Nephron progenitor cell (in vitro differentiated cells): ENCODE measurements around the gene ROBO3.
A peak's percentile ranks its signal among the peaks of the same experiment; 100 is the strongest.

Experiments used
- DNase-seq: peaks from one replicate; pipeline ENCODE4 v3.0.0; 2021
- H3K27ac Mint-ChIP-seq: 2 replicates; pipeline ENCODE4 v1.8.0; 2021; ENCODE audit warnings: mild to moderate bottlenecking, moderate library complexity, mixed read lengths
- H3K27me3 Mint-ChIP-seq: 2 replicates; pipeline ENCODE4 v1.8.0; 2021; ENCODE audit warnings: mild to moderate bottlenecking, low read depth, mixed read lengths; ENCODE audit not compliant: poor library complexity
- H3K36me3 Mint-ChIP-seq: 2 replicates; pipeline ENCODE4 v1.8.0; 2021; ENCODE audit warnings: low read depth, mixed read lengths
- H3K4me1 Mint-ChIP-seq: 2 replicates; pipeline ENCODE4 v1.8.0; 2021; ENCODE audit warnings: mixed read lengths
- H3K4me3 Mint-ChIP-seq: 2 replicates; pipeline ENCODE4 v1.8.0; 2021; ENCODE audit warnings: mild to moderate bottlenecking, moderate library complexity, mixed read lengths
- H3K9me3 Mint-ChIP-seq: 2 replicates; pipeline ENCODE4 v1.8.0; 2021; ENCODE audit warnings: mild to moderate bottlenecking, moderate library complexity, mixed read lengths
- TF ChIP-seq, protein P1 (sequence below): fragments of 200-600 bp; sonication (generic); IDR thresholded peaks from 2 replicates; pipeline ENCODE4 v1.5.0; 2021; ENCODE audit warnings: antibody characterized with exemption

The ROBO3 gene

DNA sequence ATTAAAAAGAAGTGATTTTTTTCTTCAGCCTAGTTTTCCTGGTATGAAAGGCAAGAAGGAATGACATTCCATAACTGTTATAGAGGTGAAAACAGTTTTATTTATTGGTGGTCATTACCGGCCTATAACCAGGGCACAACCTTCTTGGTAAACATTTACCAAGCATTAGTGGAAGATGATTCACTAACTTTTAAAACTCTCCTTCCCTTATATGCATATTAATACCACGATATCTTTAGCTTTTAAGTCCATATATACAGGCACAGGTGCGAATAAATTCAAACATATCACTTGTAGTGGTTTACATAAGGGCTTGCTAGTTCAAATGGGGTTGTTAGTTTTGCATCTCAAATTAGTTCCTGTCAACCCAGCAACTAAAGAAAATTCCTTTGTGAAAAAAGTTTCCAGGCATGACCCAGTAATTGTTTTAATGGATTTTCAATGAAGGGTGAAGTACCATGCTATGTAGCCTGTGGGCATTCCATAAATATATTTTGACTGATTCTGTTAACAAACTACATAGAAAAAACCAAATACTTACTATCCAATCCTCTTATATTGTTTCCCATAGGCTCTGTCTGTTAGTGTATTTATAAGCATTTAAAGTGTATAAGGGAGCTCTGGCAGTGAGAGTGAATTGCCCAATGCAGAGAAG is 30.6 kb upstream of the ROBO3 start:
- TF ChIP-seq, protein P1, sequence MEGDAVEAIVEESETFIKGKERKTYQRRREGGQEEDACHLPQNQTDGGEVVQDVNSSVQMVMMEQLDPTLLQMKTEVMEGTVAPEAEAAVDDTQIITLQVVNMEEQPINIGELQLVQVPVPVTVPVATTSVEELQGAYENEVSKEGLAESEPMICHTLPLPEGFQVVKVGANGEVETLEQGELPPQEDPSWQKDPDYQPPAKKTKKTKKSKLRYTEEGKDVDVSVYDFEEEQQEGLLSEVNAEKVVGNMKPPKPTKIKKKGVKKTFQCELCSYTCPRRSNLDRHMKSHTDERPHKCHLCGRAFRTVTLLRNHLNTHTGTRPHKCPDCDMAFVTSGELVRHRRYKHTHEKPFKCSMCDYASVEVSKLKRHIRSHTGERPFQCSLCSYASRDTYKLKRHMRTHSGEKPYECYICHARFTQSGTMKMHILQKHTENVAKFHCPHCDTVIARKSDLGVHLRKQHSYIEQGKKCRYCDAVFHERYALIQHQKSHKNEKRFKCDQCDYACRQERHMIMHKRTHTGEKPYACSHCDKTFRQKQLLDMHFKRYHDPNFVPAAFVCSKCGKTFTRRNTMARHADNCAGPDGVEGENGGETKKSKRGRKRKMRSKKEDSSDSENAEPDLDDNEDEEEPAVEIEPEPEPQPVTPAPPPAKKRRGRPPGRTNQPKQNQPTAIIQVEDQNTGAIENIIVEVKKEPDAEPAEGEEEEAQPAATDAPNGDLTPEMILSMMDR, result no peak
- H3K36me3 Mint-ChIP-seq, result no peaks in the 10 kb centered on the region
- H3K27me3 Mint-ChIP-seq, result peaks cover 85% of the 10 kb centered on the region

DNA sequence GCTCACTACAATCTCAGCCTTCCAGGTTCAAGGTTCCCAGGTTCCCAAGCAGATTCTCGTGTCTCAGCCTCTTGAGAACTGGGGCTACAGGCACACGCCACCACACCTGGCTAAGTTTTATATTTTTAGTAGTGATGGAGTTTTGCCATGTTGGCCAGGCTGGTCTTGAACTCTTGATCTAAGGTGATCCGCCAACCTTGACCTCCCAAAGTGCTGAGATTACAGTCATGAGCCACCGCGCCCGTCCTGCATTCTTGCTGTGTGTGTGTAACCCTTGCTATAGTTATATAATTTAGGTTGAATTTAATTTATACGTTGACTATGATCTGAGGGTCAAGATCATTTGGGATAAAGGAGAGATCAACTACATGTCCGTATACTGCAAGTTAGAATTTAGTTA is 29.3 kb upstream of the ROBO3 start:
- peaks cover 78% of the 10 kb centered on the region for H3K27me3 Mint-ChIP-seq
- peaks cover 3% of the 10 kb centered on the region for H3K9me3 Mint-ChIP-seq
- no peaks in the 10 kb centered on the region for H3K36me3 Mint-ChIP-seq
- no peak overlapping the region for H3K27ac Mint-ChIP-seq
- peaks cover 22% of the 10 kb centered on the region for H3K4me1 Mint-ChIP-seq
- peak overlapping the region; percentile 41 for H3K4me3 Mint-ChIP-seq
- TF ChIP-seq, protein P1, result no peak
- no peak for DNase-seq

More for the DNA sequence above, 30.6 kb upstream of the ROBO3 start:
- Mint-ChIP-seq H3K27ac (no peak overlapping the region), H3K9me3 (no peaks in the 10 kb centered on the region), H3K4me3 (no peak overlapping the region), H3K4me1 (peaks cover 22% of the 10 kb centered on the region)
- DNase-seq, result no peak

DNA sequence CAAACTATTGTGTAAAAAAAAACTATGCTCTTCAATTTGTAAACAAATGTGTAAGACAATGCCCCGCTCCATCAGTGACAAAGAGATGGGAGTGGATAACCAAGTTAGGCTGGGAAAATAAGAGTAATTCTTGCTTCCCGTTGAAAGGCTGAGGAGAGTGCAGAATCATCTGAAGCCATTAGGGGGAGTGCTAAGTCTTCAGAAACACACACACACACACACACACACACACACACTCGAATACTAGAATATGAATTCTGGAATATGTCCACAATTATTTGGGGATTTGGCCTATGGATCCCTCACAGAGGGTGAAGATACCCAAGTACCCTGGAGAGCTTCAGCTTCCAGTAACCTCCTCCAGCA is 27.8 kb upstream of the ROBO3 start:
- H3K4me3 Mint-ChIP-seq, result no peak overlapping the region

DNA sequence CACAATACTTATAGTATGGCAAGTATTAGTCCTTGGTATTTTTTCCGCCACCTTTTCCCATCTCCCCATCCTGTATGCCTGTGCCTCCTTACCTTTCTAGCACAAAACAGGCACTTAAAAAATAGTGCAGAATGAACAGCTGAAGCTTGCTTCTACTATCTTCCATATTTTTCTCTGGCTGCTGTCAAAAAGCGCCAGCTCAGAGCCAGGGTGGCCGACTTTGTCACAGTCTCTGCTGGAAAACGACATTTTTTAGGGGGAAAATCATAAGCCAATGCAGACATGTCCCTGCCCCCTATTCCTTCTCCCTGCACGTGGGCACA is 26.5 kb upstream of the ROBO3 start:
- peaks cover 52% of the 10 kb centered on the region for H3K27me3 Mint-ChIP-seq
- H3K27ac Mint-ChIP-seq, result no peak overlapping the region
- TF ChIP-seq, protein P1, result no peak
- no peaks in the 10 kb centered on the region for H3K36me3 Mint-ChIP-seq
- DNase-seq, result no peak
- peak overlapping the region; percentile 63 for H3K4me3 Mint-ChIP-seq
- peaks cover 6% of the 10 kb centered on the region for H3K9me3 Mint-ChIP-seq
- peaks cover 36% of the 10 kb centered on the region for H3K4me1 Mint-ChIP-seq

More for the DNA sequence above, 27.8 kb upstream of the ROBO3 start:
- Mint-ChIP-seq H3K27me3 (peaks cover 62% of the 10 kb centered on the region), H3K36me3 (no peaks in the 10 kb centered on the region), H3K9me3 (peaks cover 6% of the 10 kb centered on the region), H3K4me1 (peaks cover 27% of the 10 kb centered on the region), H3K27ac (no peak overlapping the region)
- TF ChIP-seq, protein P1, result no peak
- no peak for DNase-seq

DNA sequence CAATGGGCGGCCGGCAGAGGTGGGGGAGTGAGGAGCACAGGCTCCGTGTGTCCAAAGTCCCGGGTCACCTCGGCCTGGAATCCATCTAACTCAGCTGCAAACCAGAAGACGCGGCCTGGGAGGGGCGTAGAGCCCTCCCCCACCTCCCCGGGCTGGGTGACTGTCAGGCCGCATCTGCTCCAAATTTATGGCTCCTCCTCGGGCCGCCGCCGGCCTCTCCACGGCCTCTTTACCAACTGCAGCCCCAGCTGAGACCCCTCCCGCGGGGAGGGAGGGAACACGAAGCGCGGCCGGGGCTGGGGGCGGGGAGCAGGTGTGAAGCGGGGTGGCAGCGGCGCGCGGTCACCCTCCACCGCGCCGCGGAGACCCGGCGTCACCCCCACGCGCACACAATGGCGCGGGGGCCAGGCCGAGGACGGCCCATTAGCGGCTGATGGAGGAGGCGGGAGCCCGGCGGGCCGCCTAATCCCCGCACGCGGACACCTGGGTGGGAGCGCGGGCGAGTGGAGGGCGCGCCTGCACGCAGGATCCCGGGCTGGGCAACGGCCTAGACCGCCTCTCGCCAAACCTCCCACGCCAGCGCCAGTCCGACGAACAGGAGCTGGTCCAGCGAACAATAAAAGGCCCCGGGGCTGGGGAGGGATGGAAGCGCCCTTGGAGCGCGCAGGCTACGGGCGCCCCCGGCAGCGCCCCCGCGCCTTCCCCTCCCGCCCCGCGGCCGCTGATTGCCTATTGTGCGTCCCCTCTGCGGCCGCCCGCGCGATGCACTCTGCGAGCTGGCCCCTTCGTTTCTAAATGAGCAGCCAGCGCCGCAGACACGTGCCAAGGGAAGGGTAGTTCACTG is 25.9 kb upstream of the ROBO3 start:
- Mint-ChIP-seq H3K27me3 (peaks cover 48% of the 10 kb centered on the region), H3K4me1 (peaks cover 39% of the 10 kb centered on the region), H3K9me3 (peaks cover 6% of the 10 kb centered on the region), H3K36me3 (no peaks in the 10 kb centered on the region), H3K4me3 (peak overlapping the region; percentile 68), H3K27ac (no peak overlapping the region)
- TF ChIP-seq, protein P1, result no peak
- DNase-seq, result peak; percentile 73
